SK-N-SH (cell line): ENCODE data around the gene ACSL1.

Source experiments
- CTCF ChIP-seq: fragments of 200-600 bp; sonication (generic); IDR thresholded peaks from 2 replicates; pipeline ENCODE4 v1.6.1; 2017; ENCODE audit warnings: antibody characterized with exemption, mild to moderate bottlenecking, moderate library complexity
- EP300 ChIP-seq, 2 experiments: IDR thresholded peaks; 2 replicates each; pipeline versions ENCODE4 v1.4.0 to v1.6.1; 2012; ENCODE audit warnings: borderline replicate concordance in 1 of 2, low read depth in 1 of 2, low read length in 1 of 2
- EZH2phosphoT487 ChIP-seq: fragments of 200-600 bp; sonication (generic); IDR thresholded peaks from 2 replicates; pipeline ENCODE4 v1.6.1; 2017; ENCODE audit warnings: low read depth, mixed run types, mild to moderate bottlenecking, antibody characterized with exemption, moderate library complexity, borderline replicate concordance
- MAX ChIP-seq: IDR thresholded peaks from 2 replicates; pipeline ENCODE4 v1.4.0; 2012; ENCODE audit warnings: low read depth
- PBX3 ChIP-seq: IDR thresholded peaks from 2 replicates; pipeline ENCODE4; 2012
- RAD21 ChIP-seq: IDR thresholded peaks from 2 replicates; pipeline ENCODE4 v1.6.1; 2012; ENCODE audit warnings: mild to moderate bottlenecking, low read length
- RCOR1 ChIP-seq: fragments of 150-350 bp; IDR thresholded peaks from 2 replicates; pipeline ENCODE4 v1.6.1; 2017; ENCODE audit warnings: antibody characterized with exemption, low read length
- RFX5 ChIP-seq: IDR thresholded peaks from 2 replicates; pipeline ENCODE4 v1.6.1; 2012; ENCODE audit warnings: mild to moderate bottlenecking, improper control_type of control experiment, low read length
- TAF1 ChIP-seq: IDR thresholded peaks from 2 replicates; pipeline ENCODE4 v1.6.1; 2012; ENCODE audit warnings: low read depth, mild to moderate bottlenecking, low read length, moderate library complexity, borderline replicate concordance
- TCF12 ChIP-seq: IDR thresholded peaks from 2 replicates; pipeline ENCODE4 v1.4.0; 2012
- YY1 ChIP-seq: IDR thresholded peaks from 2 replicates; pipeline ENCODE4 v1.4.0; 2012; ENCODE audit warnings: low read depth, mild to moderate bottlenecking

- TF ChIP-seq PBX3 (no peak), YY1 (no peak), EP300 (IDR thresholded peaks at IDR 0.05; ENCODE audit: borderline replicate concordance in 1 of 2, low read depth in 1 of 2, low read length in 1 of 2) (no peak), EZH2phosphoT487 (no peak), CTCF (no peak), RAD21 (no peak), RFX5 (no peak), MAX (no peak), TCF12 (no peak), TAF1 (no peak), RCOR1 (no peak)
Observed at GRCh38 chr4:184863916-184864315, 38.1 kb upstream of the ACSL1 start.
